Mesothelial cell of epicardium (in vitro differentiated cells): ENCODE data around the gene IL6ST. TPM values are rescaled to one million over a fixed set of nuclear protein-coding genes. Genes with fewer than 3 reads are reported as not detected.

Experiments
- DNase-seq, 2 experiments: peaks; one replicate each; pipeline ENCODE4 v3.0.0; 2021; ENCODE audit warnings: low spot score in 2 of 2; ENCODE audit not compliant: unreplicated experiment in 2 of 2
- H3K27ac Mint-ChIP-seq: 2 replicates; pipeline ENCODE4 v1.8.0; 2021; ENCODE audit warnings: mixed read lengths
- H3K27me3 Mint-ChIP-seq: 2 replicates; pipeline ENCODE4 v1.8.0; 2021; ENCODE audit warnings: low read depth, mixed read lengths
- H3K36me3 Mint-ChIP-seq: 2 replicates; pipeline ENCODE4 v1.8.0; 2021; ENCODE audit warnings: mixed read lengths
- H3K4me1 Mint-ChIP-seq: 2 replicates; pipeline ENCODE4 v1.8.0; 2021; ENCODE audit warnings: mixed read lengths
- H3K4me3 Mint-ChIP-seq: 2 replicates; pipeline ENCODE4 v1.8.0; 2021; ENCODE audit warnings: mild to moderate bottlenecking, moderate library complexity, mixed read lengths
- H3K9me3 Mint-ChIP-seq: 2 replicates; pipeline ENCODE4 v1.8.0; 2021; ENCODE audit warnings: mixed read lengths
- total RNA-seq: library from RNA; stranded (reverse); gene quantifications from 3 replicates; pipeline ENCODE4 v1.2.1, GENCODE V29; 2021
- TF ChIP-seq, protein P1 (sequence below): fragments of 200-600 bp; sonication (generic); IDR thresholded peaks from one replicate; pipeline ENCODE4 v1.5.0; 2021; ENCODE audit warnings: antibody characterized with exemption; ENCODE audit not compliant: unreplicated experiment

Gene IL6ST
- total RNA-seq, 1 donor from 2014 or later = 373 TPM

DNA sequence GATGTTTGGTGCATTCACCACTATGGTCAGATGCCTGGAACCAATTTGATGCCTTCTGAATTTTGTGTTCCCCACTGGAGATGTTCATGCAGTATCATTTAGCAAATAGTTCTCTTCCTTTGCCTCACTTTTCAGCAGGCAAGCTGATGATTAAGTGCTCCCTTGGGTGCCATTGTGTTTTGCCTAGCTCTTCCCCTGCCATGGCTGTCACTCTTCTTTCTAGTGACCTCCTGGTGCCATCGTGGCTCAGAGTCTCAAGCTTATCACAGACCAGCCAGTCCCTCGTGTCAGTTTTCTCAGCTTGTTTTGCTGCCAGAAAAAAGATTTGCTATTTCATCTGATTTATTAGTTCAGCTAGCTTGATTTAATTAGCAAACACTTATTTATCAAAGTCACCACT is 102.3 kb downstream of the IL6ST start:
- Mint-ChIP-seq H3K4me1 (peaks cover 6% of the 10 kb centered on the region), H3K27me3 (no peaks in the 10 kb centered on the region), H3K27ac (no peak overlapping the region), H3K9me3 (no peaks in the 10 kb centered on the region), H3K36me3 (no peaks in the 10 kb centered on the region), H3K4me3 (no peak overlapping the region)
- DNase-seq = no peak
- TF ChIP-seq, protein P1, sequence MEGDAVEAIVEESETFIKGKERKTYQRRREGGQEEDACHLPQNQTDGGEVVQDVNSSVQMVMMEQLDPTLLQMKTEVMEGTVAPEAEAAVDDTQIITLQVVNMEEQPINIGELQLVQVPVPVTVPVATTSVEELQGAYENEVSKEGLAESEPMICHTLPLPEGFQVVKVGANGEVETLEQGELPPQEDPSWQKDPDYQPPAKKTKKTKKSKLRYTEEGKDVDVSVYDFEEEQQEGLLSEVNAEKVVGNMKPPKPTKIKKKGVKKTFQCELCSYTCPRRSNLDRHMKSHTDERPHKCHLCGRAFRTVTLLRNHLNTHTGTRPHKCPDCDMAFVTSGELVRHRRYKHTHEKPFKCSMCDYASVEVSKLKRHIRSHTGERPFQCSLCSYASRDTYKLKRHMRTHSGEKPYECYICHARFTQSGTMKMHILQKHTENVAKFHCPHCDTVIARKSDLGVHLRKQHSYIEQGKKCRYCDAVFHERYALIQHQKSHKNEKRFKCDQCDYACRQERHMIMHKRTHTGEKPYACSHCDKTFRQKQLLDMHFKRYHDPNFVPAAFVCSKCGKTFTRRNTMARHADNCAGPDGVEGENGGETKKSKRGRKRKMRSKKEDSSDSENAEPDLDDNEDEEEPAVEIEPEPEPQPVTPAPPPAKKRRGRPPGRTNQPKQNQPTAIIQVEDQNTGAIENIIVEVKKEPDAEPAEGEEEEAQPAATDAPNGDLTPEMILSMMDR = no peak

DNA sequence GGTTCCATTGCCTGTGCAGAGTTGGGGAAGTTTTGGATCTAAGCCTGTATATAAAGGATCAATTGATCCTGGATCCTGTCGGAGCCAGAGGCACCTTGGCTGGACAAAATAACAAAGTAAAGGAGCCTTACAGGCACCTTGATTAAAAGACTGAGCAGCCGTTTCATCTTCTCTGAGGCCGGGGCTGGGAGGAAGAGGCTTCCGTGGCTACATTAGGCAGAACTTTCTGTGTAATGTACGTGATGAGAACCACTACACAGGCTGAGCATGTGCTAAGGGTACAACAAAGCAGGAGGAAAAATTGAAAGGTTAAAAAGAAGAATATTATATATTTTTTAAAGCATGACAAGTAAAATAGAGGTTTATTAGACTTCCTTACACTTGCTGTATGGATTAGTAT is 106.6 kb downstream of the IL6ST start:
- Mint-ChIP-seq H3K4me1 (peaks cover 10% of the 10 kb centered on the region), H3K36me3 (no peaks in the 10 kb centered on the region)

DNA sequence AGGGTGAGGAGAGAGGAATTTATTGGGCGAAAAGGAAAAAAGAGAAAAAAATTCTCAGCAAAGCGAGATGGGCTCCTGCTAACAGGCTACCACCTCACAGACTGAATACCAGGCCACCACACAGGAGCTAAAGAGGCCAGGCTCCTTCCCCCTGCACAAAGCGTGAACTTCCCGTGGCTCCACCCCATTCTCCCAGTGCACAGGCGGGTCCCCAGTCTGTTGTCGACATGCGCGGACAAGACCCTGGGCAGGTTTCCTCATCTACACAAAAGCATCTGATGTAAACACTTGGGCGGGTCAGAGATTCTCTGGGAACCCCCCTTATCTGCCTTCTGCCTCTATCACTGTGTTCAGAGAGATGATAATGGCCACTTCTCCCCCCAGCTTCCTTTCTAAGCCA is 109.4 kb downstream of the IL6ST start:
- no peak for DNase-seq
- H3K36me3 Mint-ChIP-seq = no peaks in the 10 kb centered on the region
- peaks cover 2% of the 10 kb centered on the region for H3K9me3 Mint-ChIP-seq
- TF ChIP-seq, protein P1 = no peak
- no peak overlapping the region for H3K4me3 Mint-ChIP-seq
- H3K27ac Mint-ChIP-seq = no peak overlapping the region
- no peaks in the 10 kb centered on the region for H3K27me3 Mint-ChIP-seq
- H3K4me1 Mint-ChIP-seq = peaks cover 5% of the 10 kb centered on the region

More for the DNA sequence above, 106.6 kb downstream of the IL6ST start:
- TF ChIP-seq, protein P1 = no peak
- no peak for DNase-seq
- no peak overlapping the region for H3K4me3 Mint-ChIP-seq
- H3K27me3 Mint-ChIP-seq = no peaks in the 10 kb centered on the region
- no peak overlapping the region for H3K27ac Mint-ChIP-seq
- no peaks in the 10 kb centered on the region for H3K9me3 Mint-ChIP-seq

Other genes with a start within 250 kb of the IL6ST start
- gene IL31RA, start 143.6 kb downstream of the IL6ST start, total RNA-seq = not detected in 3 replicates
- gene ANKRD55, start 238.4 kb upstream of the IL6ST start, total RNA-seq = 0.18 TPM in 1 of 3 replicates, not detected in the others